GM23338 (cell line): ENCODE results near the gene PSMC3. TPM values are rescaled to one million over a fixed set of nuclear protein-coding genes. Genes with fewer than 3 reads are reported as not detected.

Experiments
- EZH2phosphoT487 ChIP-seq: fragments of 200-600 bp; sonication (generic); IDR thresholded peaks from one replicate; pipeline ENCODE4 v1.8.1; 2018; ENCODE audit warnings: antibody characterized with exemption; ENCODE audit not compliant: unreplicated experiment
- JUNB ChIP-seq: IDR thresholded peaks from one replicate; pipeline ENCODE4 v1.6.1; 2016; ENCODE audit warnings: antibody characterized with exemption; ENCODE audit not compliant: unreplicated experiment
- POLR2AphosphoS5 ChIP-seq: IDR thresholded peaks from 2 replicates; pipeline ENCODE4 v1.6.1; 2016; ENCODE audit warnings: antibody characterized with exemption, low read depth
- polyA plus RNA-seq: library from polyadenylated mRNA; unstranded; fragments of >200 nt; fragmentation: Nextera tagmentation; extraction: Ambion mirVana; gene quantifications from 2 replicates; pipeline ENCODE4 v1.2.1, GENCODE V29; 2016
- total RNA-seq: library from RNA; depleted of rRNA; stranded (reverse); fragments of >200 nt; shearing (Covaris generic); gene quantifications from 2 replicates; pipeline ENCODE4 v1.2.3, GENCODE V29; 2014
- TF ChIP-seq, protein P1 (sequence below): fragments of 250-450 bp; sonication (Bioruptor Pico); IDR thresholded peaks from 2 replicates; pipeline ENCODE4 v1.5.0; 2020; ENCODE audit warnings: mild to moderate bottlenecking, moderate library complexity
- TF ChIP-seq, protein P2 (sequence below): IDR thresholded peaks from 2 replicates; pipeline ENCODE4 v1.6.1; 2016; ENCODE audit warnings: antibody characterized with exemption
- TF ChIP-seq, protein P3 (sequence below): IDR thresholded peaks from one replicate; pipeline ENCODE4 v1.6.1; 2018; ENCODE audit warnings: antibody characterized with exemption; ENCODE audit not compliant: unreplicated experiment

PSMC3 gene
- total and polyA plus RNA-seq, 2 experiments from 2014 or later: 147 to 190 TPM

DNA sequence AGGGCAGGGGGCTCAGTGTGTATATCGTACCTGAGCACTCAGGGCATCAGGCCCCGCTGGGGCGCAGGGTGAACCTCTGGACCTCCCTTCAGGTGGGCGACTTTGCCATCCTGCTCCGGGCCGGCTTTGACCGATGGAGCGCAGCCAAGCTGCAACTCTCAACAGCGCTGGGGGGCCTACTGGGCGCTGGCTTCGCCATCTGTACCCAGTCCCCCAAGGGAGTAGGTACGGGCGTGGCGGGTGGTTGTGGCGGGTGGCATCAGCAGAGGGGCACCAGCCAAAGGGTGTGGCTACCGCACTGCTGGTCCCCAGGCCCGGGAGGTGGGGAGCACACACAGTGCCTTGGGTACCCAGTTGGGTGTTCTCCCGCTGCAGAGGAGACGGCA, 11.6 kb downstream of the PSMC3 start (continued):
- TF ChIP-seq, protein P1, sequence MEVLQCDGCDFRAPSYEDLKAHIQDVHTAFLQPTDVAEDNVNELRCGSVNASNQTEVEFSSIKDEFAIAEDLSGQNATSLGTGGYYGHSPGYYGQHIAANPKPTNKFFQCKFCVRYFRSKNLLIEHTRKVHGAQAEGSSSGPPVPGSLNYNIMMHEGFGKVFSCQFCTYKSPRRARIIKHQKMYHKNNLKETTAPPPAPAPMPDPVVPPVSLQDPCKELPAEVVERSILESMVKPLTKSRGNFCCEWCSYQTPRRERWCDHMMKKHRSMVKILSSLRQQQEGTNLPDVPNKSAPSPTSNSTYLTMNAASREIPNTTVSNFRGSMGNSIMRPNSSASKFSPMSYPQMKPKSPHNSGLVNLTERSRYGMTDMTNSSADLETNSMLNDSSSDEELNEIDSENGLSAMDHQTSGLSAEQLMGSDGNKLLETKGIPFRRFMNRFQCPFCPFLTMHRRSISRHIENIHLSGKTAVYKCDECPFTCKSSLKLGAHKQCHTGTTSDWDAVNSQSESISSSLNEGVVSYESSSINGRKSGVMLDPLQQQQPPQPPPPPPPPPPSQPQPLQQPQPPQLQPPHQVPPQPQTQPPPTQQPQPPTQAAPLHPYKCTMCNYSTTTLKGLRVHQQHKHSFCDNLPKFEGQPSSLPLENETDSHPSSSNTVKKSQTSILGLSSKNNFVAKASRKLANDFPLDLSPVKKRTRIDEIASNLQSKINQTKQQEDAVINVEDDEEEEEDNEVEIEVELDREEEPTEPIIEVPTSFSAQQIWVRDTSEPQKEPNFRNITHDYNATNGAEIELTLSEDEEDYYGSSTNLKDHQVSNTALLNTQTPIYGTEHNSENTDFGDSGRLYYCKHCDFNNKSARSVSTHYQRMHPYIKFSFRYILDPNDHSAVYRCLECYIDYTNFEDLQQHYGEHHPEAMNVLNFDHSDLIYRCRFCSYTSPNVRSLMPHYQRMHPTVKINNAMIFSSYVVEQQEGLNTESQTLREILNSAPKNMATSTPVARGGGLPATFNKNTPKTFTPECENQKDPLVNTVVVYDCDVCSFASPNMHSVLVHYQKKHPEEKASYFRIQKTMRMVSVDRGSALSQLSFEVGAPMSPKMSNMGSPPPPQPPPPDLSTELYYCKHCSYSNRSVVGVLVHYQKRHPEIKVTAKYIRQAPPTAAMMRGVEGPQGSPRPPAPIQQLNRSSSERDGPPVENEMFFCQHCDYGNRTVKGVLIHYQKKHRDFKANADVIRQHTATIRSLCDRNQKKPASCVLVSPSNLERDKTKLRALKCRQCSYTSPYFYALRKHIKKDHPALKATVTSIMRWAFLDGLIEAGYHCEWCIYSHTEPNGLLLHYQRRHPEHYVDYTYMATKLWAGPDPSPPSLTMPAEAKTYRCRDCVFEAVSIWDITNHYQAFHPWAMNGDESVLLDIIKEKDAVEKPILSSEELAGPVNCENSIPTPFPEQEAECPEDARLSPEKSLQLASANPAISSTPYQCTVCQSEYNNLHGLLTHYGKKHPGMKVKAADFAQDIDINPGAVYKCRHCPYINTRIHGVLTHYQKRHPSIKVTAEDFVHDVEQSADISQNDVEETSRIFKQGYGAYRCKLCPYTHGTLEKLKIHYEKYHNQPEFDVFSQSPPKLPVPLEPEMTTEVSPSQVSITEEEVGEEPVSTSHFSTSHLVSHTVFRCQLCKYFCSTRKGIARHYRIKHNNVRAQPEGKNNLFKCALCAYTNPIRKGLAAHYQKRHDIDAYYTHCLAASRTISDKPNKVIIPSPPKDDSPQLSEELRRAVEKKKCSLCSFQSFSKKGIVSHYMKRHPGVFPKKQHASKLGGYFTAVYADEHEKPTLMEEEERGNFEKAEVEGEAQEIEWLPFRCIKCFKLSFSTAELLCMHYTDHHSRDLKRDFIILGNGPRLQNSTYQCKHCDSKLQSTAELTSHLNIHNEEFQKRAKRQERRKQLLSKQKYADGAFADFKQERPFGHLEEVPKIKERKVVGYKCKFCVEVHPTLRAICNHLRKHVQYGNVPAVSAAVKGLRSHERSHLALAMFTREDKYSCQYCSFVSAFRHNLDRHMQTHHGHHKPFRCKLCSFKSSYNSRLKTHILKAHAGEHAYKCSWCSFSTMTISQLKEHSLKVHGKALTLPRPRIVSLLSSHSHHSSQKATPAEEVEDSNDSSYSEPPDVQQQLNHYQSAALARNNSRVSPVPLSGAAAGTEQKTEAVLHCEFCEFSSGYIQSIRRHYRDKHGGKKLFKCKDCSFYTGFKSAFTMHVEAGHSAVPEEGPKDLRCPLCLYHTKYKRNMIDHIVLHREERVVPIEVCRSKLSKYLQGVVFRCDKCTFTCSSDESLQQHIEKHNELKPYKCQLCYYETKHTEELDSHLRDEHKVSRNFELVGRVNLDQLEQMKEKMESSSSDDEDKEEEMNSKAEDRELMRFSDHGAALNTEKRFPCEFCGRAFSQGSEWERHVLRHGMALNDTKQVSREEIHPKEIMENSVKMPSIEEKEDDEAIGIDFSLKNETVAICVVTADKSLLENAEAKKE: no peak
- no peak for TF ChIP-seq EZH2phosphoT487
- TF ChIP-seq, protein P2, sequence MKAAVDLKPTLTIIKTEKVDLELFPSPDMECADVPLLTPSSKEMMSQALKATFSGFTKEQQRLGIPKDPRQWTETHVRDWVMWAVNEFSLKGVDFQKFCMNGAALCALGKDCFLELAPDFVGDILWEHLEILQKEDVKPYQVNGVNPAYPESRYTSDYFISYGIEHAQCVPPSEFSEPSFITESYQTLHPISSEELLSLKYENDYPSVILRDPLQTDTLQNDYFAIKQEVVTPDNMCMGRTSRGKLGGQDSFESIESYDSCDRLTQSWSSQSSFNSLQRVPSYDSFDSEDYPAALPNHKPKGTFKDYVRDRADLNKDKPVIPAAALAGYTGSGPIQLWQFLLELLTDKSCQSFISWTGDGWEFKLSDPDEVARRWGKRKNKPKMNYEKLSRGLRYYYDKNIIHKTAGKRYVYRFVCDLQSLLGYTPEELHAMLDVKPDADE: no peak
- no peak for TF ChIP-seq POLR2AphosphoS5
- no peak for TF ChIP-seq JUNB
- TF ChIP-seq, protein P3, sequence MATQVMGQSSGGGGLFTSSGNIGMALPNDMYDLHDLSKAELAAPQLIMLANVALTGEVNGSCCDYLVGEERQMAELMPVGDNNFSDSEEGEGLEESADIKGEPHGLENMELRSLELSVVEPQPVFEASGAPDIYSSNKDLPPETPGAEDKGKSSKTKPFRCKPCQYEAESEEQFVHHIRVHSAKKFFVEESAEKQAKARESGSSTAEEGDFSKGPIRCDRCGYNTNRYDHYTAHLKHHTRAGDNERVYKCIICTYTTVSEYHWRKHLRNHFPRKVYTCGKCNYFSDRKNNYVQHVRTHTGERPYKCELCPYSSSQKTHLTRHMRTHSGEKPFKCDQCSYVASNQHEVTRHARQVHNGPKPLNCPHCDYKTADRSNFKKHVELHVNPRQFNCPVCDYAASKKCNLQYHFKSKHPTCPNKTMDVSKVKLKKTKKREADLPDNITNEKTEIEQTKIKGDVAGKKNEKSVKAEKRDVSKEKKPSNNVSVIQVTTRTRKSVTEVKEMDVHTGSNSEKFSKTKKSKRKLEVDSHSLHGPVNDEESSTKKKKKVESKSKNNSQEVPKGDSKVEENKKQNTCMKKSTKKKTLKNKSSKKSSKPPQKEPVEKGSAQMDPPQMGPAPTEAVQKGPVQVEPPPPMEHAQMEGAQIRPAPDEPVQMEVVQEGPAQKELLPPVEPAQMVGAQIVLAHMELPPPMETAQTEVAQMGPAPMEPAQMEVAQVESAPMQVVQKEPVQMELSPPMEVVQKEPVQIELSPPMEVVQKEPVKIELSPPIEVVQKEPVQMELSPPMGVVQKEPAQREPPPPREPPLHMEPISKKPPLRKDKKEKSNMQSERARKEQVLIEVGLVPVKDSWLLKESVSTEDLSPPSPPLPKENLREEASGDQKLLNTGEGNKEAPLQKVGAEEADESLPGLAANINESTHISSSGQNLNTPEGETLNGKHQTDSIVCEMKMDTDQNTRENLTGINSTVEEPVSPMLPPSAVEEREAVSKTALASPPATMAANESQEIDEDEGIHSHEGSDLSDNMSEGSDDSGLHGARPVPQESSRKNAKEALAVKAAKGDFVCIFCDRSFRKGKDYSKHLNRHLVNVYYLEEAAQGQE: no peak
